HUES6 (cell line): ENCODE measurements around the gene DOLPP1.
"Not testable (repeated sequence)": the region's sequence is repeated elsewhere in the genome, so short reads cannot be mapped to it uniquely, and the experiment has no call there.

Source experiments
- H3K27ac ChIP-seq: 2 replicates; pipeline ENCODE4 v1.7.0; 2013; ENCODE audit warnings: low read depth, mild to moderate bottlenecking, low read length, inconsistent platforms
- H3K27me3 ChIP-seq: 2 replicates; pipeline ENCODE4 v1.6.1; 2013; ENCODE audit warnings: low read length; ENCODE audit not compliant: control insufficient read depth, insufficient read depth
- H3K36me3 ChIP-seq: 2 replicates; pipeline ENCODE4 v1.6.1; 2013; ENCODE audit warnings: low read length; ENCODE audit not compliant: control insufficient read depth, insufficient read depth
- H3K4me1 ChIP-seq: 2 replicates; pipeline ENCODE4 v1.6.1; 2013; ENCODE audit warnings: low read length; ENCODE audit not compliant: control insufficient read depth, insufficient read depth
- H3K4me3 ChIP-seq: 2 replicates; pipeline ENCODE4 v1.5.1; 2013; ENCODE audit warnings: low read depth, low read length
- H3K9ac ChIP-seq: one replicate; pipeline ENCODE4 v1.6.1; 2013; ENCODE audit warnings: mild to moderate bottlenecking, low read length
- H3K9me3 ChIP-seq: 2 replicates; pipeline ENCODE4 v1.6.1; 2013; ENCODE audit warnings: low read depth, low read length; ENCODE audit not compliant: control insufficient read depth, insufficient read depth

Gene DOLPP1, protein sequence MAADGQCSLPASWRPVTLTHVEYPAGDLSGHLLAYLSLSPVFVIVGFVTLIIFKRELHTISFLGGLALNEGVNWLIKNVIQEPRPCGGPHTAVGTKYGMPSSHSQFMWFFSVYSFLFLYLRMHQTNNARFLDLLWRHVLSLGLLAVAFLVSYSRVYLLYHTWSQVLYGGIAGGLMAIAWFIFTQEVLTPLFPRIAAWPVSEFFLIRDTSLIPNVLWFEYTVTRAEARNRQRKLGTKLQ

DNA sequence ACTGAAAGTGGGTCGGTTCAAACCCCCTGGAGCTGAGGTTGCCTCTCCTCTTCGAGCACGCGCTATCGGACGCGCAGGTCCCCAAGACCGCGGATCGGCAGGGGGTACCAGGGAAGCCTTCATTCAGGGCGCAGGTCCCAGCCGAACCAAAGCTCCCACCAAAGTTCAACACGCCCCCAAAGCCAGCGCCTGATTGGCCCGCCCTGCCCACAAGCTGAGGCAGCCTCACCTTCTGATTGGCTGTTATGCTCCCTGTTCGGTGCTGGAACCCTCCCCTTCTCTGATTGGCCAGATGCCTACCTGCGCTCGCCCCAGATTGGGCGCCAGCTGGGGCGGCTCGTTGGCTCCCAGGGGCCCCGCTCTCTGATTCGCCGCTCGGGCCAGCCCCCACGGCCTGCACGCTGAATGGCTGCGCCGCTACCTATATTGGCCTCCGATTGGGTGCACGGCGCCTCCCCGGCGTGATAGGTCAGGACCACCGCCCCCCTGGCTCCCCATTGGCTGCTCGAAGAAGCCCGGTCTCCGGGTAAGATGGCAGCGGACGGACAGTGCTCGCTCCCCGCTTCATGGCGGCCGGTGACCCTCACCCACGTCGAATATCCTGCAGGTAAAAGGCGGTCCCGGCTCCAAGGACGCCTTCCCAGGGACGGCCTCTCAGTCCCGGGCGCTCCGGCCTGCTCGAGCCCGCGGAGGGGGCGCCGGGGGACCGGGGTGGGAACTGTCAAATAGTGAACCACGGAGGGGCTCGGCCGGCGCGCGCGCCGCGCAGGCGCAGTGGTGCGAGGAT, at the start of gene DOLPP1:
TSS of gene DOLPP1 (plus strand) at position 511 of the 787 bp plus-strand sequence. CDS start at position 532, 21 bp downstream.
- H3K4me3 ChIP-seq, result peak within 1 kb of the TSS; percentile 82
- H3K4me1 ChIP-seq, result peaks cover 9% of the 10 kb centered on the region
- no peaks in the 10 kb centered on the region for H3K27me3 ChIP-seq
- H3K9ac ChIP-seq, result peak within 1 kb of the TSS; percentile 80
- H3K27ac ChIP-seq, result peak within 1 kb of the TSS; percentile 81
- no peaks in the 10 kb centered on the region for H3K9me3 ChIP-seq
- peaks cover 24% of the 10 kb centered on the region for H3K36me3 ChIP-seq

DNA sequence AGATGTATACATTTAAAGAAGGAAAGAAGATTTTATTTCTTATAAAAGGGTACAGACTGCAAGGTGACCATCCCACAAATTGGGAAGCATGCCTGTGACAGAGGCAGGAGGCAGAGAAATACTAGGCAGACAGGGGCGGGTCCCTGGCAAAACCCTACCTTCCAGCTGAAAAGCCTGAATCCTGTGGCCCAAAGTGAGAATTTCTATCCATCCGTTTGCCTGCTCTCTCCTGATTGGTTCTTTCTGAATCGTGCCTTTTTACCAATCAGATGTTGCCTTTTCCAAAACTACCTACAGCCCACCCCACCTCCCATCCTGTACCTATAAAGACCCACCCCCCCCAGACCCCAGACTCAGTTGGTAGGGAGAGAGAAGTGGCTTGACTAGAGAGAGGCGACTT, 49.4 kb upstream of the DOLPP1 start:
- H3K27me3 ChIP-seq, result no peaks in the 10 kb centered on the region
- no peak overlapping the region for H3K27ac ChIP-seq
- H3K36me3 ChIP-seq, result no peaks in the 10 kb centered on the region
- peaks cover 15% of the 10 kb centered on the region for H3K4me1 ChIP-seq
- H3K4me3 ChIP-seq, result no peak overlapping the region
- no peak overlapping the region for H3K9ac ChIP-seq
- H3K9me3 ChIP-seq, result no peaks in the 10 kb centered on the region

DNA sequence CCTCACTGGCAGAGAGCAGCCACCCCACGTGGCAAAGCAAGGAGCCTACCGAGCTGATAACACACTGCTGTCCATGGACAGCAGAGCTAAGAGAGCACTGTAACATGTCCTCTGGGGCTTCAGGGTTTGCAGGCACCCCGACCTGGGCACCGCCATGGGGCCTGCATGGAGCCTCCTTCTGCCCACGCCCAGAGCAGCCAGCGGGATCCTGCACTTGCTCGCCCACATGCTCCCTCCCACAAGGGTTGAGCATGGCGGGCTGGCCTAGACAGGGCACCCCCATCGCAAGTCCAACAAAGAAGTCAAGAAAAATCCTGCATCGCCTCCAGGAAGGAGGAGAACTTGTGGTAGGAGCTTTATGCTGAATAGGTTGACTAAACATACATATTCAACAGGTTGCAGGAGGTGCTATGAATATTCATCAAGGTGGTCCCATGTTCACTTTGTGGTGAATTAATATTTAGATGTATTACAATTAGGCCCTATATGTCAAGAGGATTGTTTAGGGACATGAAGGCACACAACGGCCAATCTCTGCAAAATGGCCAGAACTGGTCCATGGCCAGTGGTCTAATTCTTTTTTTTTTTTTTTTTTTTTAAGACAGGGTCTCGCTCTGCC, 48.3 kb upstream of the DOLPP1 start:
- Histone ChIP-seq H3K9me3 (no peaks in the 10 kb centered on the region), H3K27ac (no peak overlapping the region), H3K27me3 (no peaks in the 10 kb centered on the region), H3K4me1 (peaks cover 16% of the 10 kb centered on the region), H3K4me3 (no peak overlapping the region), H3K36me3 (no peaks in the 10 kb centered on the region), H3K9ac (no peak overlapping the region)

DNA sequence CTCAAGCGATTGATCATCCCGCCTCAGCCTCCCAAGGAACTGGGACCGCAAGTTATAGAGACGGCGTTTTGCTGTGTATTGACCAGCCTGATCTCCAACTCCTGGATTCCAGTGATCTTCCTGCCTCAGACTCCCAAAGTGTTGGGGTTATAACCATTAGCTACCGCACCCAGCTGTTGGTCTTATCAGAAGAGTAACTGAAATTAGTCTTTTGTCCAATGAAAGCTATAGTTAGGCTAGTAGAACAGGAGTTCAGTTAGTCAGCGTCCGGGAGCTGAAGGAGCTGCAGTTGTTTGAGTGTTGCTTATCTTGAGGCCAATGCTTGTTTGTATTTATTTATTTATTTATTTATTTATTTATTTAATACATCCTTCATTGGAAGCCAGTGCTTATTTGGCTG, 47.7 kb upstream of the DOLPP1 start:
- H3K9me3 ChIP-seq, result no peaks in the 10 kb centered on the region
- peaks cover 17% of the 10 kb centered on the region for H3K4me1 ChIP-seq
- no peaks in the 10 kb centered on the region for H3K27me3 ChIP-seq
- H3K4me3 ChIP-seq, result no peak overlapping the region
- H3K9ac ChIP-seq, result no peak overlapping the region
- H3K27ac ChIP-seq, result no peak overlapping the region
- H3K36me3 ChIP-seq, result no peaks in the 10 kb centered on the region

DNA sequence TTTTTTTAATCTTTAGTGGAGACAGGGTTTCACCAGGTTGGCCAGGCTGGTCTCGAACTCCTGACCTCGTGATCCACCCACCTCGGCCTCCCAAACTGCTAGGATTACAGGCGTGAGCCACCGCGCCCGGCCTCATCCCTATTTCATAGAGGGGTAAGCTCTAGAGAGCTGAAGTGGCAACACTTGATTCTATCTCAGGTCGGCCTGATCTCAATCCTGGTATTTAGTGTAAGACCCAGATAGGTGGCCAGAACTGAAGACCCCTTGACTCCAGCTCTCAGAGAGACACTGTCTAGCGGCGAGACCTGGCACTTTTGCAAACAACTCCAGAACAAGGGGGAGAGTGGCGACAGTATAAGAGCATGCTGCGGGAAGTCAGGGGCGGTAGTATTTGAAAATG, 45.1 kb upstream of the DOLPP1 start:
- not testable (repeated sequence) for H3K27me3 ChIP-seq, H3K9me3 ChIP-seq, H3K27ac ChIP-seq, H3K36me3 ChIP-seq
- peak overlapping the region; percentile 56 for H3K9ac ChIP-seq
- peaks cover 12% of the 10 kb centered on the region; the same call in 1 of the 2 replicates for H3K4me1 ChIP-seq
- H3K4me3 ChIP-seq, result peak overlapping the region; percentile 57

DNA sequence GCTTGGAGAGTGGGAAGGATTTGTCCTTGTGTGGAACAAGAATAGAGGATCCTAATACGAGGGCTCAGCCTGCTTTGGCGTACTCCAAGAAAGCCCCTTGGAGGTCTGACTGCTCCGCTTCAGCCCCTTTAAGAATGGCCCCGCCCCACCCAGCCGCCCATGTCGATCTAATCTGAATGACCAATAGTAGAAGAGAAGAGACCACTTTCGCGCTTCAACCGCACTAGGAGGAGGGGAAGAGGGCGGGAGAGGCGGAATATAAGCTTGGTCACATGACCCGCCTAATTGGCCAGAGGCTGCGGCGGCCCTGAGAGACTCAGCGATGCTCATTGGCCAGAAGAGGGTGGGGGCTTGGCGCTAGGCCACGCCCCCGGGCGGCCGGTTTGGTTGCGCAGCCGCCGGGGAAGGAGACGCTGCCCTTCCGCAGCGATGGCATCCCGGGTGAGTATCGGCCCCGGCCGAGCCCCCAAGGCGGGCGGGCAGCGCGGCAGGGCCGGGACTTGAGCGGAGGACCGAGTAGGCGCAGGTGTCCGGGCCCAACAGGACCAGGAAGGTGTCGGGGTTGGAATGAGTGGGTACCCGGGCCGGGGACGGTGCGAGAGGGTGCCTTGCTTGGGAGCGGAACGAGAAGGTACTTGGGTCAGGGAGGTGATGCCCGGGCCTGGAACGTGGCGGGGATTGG, 44.5 kb upstream of the DOLPP1 start, which contains the start of gene MIGA2:
TSS of gene MIGA2 (plus strand) at position 386 of the 682 bp plus-strand sequence. CDS start 3,969 bp downstream, outside the sequence.
- Histone ChIP-seq H3K4me1 (peaks cover 12% of the 10 kb centered on the region; the same call in 1 of the 2 replicates), H3K36me3 (peaks cover 6% of the 10 kb centered on the region), H3K9ac (peak within 1 kb of the TSS; percentile 65), H3K4me3 (peak within 1 kb of the TSS; percentile 93), H3K27me3 (no peaks in the 10 kb centered on the region), H3K9me3 (no peaks in the 10 kb centered on the region), H3K27ac (no peak within 1 kb of the TSS; the same call in 1 of the 2 replicates)

DNA sequence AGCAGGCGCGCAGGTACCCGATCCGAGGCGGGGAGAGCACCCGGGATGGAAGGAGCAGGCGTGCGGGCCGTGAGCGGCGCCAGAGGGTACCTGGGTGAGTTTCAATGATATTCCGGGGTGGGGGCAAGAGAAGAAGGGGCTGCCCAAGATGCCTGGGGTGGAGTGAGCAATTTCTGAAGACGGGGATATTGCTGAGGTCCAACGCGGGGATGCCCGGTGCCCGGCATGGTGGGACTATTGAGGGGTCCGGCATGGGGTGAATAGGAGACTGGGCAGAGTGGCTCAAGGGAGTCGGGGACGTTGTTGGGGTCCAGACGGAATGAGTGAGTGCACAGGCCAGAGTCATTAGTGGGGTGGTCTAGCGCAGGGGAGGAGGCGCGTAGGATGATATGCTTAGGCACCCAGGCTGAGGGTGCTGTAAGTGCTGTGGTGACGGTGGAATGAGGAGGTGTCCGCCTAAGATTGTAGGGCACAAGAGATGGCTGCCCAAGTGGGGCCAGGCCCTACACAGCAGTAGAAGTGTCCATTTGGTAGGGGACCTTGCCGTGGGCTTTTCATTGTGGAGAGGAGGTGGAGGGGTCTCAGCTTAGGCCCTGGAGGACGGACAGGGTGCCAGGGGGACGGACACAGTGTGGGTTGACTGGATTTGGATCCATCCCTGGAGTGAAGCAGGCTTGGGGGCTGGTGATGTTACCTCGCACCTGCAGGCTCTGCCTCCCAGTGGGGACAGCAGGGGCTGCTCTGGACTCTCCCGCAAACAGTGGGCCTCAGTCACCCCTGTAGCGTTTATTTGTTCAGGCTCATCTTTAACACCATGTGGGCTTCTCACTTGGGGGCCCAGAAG, 43.8 kb upstream of the DOLPP1 start:
- no peaks in the 10 kb centered on the region for H3K27me3 ChIP-seq
- H3K9me3 ChIP-seq, result no peaks in the 10 kb centered on the region
- H3K4me1 ChIP-seq, result peaks cover 12% of the 10 kb centered on the region; the same call in 1 of the 2 replicates
- peaks cover 14% of the 10 kb centered on the region for H3K36me3 ChIP-seq
- H3K4me3 ChIP-seq, result peak overlapping the region; percentile 93
- no peak overlapping the region for H3K27ac ChIP-seq
- H3K9ac ChIP-seq, result peak overlapping the region; percentile 65

DNA sequence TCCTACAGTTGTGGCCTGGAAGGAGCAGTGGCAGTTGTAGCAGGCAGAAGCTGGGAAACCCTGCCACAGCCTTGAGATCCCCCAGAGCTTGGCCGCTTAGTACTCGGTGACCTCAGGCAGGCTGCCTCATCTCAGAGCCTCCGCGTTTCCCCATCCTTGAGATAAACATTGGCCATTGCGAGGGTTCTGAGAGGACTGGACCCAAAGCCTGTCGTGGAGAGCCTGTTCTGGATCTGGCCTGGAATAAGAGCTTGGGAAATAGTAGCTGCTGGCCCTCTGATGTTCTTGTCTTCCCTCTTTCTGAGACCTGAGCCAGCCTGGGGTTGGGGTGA, 43.2 kb upstream of the DOLPP1 start:
- H3K4me3 ChIP-seq, result peak overlapping the region; percentile 93
- H3K36me3 ChIP-seq, result peaks cover 20% of the 10 kb centered on the region
- no peak overlapping the region for H3K27ac ChIP-seq
- H3K9ac ChIP-seq, result no peak overlapping the region
- no peaks in the 10 kb centered on the region for H3K27me3 ChIP-seq
- peaks cover 12% of the 10 kb centered on the region; the same call in 1 of the 2 replicates for H3K4me1 ChIP-seq
- H3K9me3 ChIP-seq, result no peaks in the 10 kb centered on the region

DNA sequence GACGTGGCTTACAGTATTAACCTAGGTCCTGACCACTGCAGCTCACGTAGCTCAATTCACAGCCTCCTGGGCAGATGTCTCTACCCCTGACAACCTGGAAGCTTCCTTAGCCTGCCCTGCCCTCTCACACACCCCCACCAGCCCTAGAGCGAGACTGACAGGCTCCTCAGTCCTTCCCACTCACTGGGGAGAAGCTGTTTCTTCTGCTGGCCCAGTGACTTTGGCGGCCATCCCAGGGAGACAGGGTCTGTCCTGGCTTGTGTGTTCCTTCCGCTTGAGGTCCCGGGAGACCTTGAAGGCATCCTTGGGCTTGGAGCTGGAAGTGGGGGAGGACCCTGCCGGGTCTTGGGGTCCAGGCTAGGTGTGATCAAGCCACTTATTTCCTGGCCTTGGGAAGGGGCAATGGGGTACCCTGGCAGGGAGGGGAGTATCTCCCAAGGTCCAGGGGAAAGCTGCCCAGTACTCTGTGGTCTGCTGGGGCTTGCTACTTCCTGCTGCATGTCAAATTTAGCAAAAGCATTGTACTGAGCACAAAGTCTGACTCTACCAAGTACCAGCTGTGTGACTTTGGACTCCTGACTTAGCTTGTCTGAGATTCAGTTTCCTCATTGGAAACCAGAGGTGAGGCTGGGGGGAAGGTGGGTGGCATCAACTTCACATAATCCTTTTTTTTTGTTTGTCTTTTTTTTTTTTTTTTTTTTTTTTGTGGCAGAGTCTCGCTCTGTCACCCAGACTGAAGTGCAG, 42.6 kb upstream of the DOLPP1 start:
- no peaks in the 10 kb centered on the region for H3K27me3 ChIP-seq
- peaks cover 12% of the 10 kb centered on the region; the same call in 1 of the 2 replicates for H3K4me1 ChIP-seq
- H3K36me3 ChIP-seq, result peaks cover 23% of the 10 kb centered on the region
- no peaks in the 10 kb centered on the region for H3K9me3 ChIP-seq
- no peak overlapping the region for H3K27ac ChIP-seq
- H3K9ac ChIP-seq, result no peak overlapping the region
- H3K4me3 ChIP-seq, result 0 out of 2 replicates have a peak overlapping the region, but pooled peaks have one; percentile 93
